ENCODE data around the gene DUOX1.

The DUOX1 gene

DNA sequence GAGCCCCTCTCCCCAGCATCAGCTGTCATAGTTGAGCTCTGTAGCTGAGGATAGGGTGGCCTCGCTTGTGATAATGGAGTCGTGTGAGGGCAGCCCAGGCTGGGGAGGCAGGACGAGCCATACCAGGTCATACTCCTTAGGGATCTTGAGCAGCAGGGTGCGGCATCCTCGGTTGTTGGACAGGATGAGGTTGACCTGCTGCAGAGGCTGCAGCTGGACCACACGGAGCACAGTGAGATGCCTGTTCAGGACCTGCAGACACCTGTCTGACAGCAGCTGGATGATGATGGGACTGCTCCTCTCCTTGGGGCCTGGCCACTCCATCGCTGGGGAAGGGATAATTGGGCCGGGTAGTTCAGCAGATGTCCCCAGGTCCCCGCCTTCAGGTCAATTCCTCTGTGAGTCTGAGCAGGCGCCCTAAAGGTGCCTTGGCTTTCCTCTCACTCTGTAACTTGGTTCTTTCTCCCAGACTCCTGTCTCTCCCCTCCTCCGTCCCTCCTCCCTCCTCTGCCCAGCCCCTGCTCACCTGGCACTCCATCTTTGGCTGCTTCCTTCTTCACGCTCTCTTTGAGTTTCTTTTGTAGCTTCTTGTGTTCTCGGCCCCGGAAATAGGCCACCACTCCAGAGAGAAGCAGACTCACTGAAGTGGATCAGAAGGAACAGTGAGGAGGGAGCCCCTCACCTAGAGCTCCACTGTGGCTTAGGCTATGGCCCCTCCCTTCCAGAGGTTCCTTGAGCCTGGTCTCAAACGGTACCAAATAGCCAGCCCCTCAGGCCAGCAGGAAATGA, 23.6 kb upstream of the DUOX1 start:
- DNase-seq, result no peak

DNA sequence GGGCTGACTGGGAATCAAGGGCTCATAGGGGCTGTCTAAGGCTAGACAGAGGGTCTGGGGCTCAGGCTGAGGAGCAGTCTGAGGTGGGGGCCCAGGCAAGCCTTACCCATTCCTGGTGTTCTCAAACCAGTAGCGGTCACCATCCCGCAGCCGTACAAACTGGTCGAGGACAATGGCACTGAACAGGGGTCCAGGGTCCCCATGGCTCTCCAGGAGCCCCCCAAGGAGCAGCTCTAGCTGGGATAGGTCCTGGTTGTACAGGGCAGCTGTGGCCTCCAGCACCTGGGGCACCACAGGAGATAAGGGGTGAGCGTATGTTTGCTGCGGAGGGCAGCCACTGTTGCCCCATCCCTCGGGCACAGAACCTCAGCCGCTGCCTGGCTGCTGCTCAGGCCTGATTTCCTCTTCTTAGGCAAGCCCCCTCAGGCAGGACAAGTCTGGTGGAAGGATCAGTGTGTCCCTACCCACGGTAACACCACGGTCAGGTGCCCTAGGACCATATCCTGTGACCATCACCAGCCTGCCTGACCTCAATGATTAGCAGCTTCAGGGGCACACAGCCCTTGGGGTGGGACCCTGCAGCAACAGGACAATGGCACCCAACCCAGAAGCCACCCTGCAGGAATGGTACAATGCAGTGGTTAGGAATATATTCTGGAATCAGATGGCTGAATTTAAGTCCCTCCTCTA, 21.7 kb upstream of the DUOX1 start:
- no peak for DNase-seq

DNA sequence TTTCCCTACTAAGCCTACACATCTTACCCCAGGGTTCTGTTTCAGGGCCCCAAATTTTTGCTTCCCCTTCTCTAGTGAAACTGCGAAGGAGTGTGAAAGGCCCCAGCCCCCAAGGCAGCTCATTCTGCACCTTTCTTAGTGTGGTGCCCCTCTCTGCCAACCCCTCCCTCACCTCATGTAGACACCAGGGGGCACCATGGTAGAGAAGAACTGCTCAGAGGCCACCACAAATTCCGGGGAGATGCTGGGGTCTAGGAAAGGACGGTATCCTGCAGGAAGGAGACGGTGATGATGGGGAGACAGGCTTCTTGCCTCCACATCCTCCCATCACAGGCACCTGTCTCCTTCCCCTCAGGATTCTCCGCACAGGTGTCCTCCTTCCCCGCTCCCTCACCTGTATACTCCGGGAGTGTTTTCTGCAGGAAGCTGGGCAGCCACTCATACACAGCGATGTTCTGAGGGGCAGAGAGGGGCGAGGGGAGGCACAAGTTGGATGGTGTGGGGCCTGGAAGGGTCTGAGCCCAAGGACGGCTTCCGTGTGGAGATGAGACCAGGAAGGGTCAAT, 19.5 kb upstream of the DUOX1 start:
- no peak for DNase-seq

DNA sequence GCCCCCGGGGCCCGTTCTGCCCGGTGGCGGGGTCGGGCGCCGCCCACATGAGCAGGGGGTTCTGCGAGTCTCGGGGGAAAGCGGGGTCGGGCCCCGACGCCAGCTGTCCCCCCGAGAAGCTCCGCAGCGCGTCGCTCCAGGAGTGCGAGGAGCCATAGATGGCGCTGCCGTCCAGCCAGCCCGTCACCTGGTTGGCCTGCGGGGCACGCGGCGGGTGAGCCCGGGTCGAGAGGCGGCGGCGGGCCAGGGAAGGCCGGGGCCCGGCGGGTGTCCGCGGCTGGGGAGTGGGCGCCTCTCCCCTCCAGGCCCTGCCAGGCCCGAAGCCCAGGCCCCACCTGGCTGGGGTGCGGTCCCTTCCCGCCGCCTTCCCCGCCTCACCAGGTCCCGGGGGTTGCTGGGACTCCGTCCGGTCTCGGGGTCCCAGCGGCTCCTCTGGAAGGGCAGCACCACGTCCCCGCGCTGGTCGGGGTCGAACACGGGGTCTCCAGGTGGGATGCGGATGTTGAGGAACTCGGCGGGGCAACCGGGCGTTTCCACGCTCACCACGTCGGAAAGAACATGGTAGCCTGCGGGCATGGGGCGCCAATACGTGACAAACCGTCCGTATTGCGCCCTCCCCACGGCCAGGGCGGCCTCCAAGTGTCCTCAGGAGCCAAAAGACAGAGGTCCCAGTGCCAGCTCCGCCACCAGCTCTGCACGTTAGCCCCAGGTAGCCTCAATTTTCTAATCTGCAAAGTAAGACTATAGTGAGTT, 18.2 kb upstream of the DUOX1 start:
- DNase-seq, result no peak

DNA sequence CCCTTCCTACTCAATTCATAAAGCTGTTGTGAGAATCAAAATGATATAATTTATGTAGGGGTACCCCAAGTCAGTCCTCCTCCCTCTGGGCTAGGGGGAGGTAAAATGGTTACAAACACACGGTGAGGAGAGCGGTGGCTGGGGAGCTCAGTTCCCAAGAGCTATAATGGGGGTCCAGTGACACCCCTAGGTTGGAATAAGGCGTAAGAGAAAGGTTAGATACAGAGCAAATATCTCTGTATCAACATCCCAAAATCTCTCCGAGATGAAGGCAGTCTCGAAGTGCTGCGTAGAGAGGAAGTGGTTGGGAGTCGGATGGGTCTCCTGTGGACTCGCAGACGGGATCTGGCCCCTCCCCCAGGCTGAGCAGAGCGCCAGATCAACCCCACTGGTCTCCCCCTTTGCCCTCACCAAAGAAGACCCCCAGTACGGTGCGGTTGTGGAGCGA, 17.6 kb upstream of the DUOX1 start:
- DNase-seq, result no peak

DNA sequence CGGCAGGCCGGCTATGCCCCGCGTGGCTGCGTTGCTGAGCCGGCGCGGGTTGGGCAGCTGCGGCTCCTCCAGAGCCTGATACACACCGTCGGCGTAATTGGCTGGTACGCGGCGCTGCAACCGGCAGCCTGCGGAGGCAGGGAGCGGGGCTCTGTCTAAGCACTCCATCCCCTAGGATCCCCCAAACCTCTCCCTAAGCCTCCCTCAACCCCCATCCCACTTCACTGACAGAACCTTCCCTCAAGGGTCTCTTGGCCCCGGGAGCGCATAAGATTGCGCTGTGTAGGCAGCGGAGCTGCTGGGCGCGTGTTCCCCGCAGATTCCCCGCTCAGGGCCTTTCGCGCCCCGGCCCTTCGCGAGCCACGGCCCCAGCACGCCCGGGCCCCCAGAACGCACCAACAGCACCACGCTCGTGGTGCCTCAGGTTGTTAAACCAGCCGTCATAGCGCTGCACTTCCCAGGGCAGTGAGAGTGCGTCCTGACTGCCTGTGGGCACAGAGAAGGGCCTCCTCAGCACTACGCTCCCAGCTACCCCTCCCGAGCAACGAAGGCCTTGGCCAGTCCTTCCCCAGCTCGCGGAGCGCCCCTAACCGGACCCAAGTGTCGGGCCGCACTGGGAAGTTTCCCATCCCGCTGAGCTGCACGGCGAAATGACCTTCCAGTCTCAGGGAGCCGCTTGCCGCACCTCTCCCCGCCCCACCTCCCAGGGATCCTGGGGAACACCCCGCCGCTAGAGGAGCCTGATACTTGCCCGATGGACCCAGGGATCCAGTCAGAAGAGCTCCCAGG, 17.0 kb upstream of the DUOX1 start:
- no peak for DNase-seq

GRCh38 chr15:45113380-45113990, 16.3 kb upstream of the DUOX1 start:
- no peak for DNase-seq

- no peak for DNase-seq
These were observed 15.6 kb upstream of the DUOX1 start, which contains the start of the genes DUOX2 and DUOXA2 for GRCh38 chr15:45114076-45114750. Gene DUOX2, minus strand, starts transcription at chr15:45114172. Its CDS starts 761 bp downstream, at chr15:45113411. Gene DUOXA2, plus strand, starts transcription at chr15:45114326. Its CDS starts 280 bp downstream, at chr15:45114606.

DNA sequence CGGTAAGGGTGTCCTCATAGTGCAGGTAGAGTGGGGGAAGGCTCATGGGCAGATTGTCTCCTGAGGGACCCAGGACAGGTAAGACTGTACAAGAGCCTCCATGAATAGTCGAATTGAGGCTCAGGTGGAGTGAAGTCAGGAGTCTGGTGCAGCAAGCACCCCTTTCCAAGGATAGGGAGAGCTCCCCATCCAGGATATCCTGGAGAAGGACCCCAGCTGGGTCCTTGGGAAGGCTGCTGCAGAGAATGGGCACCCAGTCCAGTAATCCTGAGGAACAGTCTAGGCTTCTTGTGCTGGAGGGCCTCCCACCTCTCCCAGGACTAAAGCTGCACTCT, 15.1 kb upstream of the DUOX1 start:
- DNase-seq, result no peak

DNA sequence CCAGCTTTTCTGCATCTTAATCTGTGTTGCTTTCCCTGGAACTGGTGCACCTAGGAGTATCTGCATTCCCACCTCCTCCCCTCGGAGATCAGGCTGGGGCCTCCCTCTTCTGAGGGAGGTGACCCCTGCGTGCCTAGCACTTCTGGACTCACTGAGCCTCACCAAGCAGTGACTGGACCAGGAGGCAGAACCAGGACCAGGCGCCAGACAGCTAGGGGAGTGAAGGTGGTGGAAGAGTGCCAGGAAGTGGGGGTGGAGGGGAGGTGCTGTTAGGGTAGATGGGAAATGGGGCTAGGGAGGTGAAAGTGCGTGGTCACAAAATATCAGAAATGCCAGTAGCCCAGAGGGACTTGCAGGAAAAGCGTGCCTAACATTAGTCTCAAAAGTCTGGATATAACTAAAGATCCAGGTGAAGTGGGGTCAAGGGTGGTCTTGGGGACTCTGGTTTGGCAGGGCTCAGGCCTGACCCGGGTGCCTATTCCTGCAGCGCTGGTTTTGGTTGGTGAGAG, 14.4 kb upstream of the DUOX1 start:
- no peak for DNase-seq

DNA sequence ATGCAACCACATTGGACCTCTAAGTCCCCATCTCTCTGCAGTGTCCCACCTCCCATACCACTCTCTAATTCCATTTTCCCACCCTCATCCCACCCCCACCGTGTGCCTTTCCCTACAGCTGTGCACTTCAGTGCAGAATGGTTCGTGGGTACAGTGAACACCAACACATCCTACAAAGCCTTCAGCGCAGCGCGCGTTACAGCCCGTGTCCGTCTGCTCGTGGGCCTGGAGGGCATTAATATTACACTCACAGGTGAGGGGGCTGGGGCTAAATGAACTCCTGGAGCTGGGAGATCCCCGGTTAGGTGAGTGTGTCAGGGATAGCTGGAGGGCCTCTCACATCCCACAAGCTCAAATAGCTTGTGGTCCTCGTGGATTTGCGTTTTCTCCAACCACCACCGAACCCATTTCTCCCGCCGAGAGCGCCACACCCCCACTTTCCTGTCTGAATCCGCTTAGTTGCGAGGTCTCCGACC, 13.8 kb upstream of the DUOX1 start:
- no peak for DNase-seq

GRCh38 chr15:45116482-45117307, 13.1 kb upstream of the DUOX1 start:
- DNase-seq, result no peak

- DNase-seq, result no peak
These were observed 12.3 kb upstream of the DUOX1 start for GRCh38 chr15:45117308-45118130.

- DNase-seq, result peak; percentile 85
These were observed 11.6 kb upstream of the DUOX1 start for GRCh38 chr15:45118131-45118588.

GRCh38 chr15:45118996-45119395, 10.8 kb upstream of the DUOX1 start:
- DNase-seq, result no peak

GRCh38 chr15:45120081-45120972, 9.5 kb upstream of the DUOX1 start:
- DNase-seq, result no peak

GRCh38 chr15:45121020-45121419, 8.8 kb upstream of the DUOX1 start:
- DNase-seq, result no peak

All from inflammatory macrophage treated with lipopolysaccharide for 4 hours (primary cell).